Limb (tissue), 2 donors: ENCODE data around the gene FAAH.

Experiments
- DNase-seq, 2 donors: peaks; one replicate each; pipeline ENCODE4 v3.0.0-alpha.2; 2016; ENCODE audit errors: extremely low spot score in 2 of 2

Gene FAAH

DNA sequence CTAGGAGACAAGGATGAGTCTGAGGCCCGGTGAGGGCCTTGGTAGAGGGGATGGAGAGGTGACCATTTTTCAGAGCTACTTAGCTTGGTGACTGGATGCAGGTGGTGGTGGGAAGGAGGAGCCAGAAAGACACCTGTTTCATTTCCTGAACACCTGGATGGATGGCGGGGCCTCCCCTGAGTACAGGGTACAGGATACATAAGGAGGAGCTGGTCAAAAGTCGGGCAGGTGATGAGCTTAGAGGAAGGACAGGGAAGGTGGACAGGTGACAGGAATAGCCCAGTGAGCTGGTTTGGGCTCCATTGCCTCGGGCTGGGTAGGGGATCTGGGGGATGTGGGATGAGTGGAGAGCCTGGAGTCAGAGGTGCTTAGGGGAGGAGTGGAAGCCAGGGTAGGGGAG lies 6.3 kb downstream of the FAAH start:
- no peak for DNase-seq

DNA sequence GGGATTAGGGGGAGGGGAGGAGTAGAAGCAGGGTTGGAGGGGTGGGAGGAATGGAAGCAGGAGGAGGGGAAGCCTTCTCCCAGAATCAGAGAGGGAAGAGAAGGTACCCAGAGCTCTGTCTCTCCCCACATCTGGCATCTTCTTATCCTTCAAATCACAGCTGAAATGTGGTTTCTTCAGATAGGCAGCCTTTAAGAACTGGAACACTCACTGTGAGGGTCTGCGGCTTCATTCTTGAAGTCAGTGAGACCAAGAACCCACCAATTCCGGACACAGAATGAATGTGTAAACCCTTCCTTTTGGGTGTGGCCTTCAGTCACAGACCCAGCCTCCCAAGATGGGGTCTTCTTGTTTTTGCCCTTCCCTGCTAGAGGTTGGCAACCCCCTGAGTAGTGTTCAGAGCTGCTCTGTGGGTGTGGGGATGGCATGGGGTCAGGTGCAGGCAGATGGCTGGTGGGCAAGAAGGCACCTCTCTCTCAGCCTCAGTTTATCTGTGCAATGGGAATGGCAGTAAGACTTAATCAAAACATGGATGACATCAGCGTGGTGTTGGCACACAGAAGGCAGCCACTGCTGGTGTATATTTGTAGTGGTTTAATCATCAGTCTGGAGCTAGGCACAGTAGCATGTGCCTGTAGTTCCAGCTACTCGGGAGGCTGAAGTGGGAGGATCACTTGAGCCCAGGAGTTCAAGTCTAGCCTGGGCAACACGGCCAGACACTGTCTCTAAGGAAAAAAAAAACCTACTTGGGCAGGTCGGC lies 7.2 kb downstream of the FAAH start:
- no peak for DNase-seq

DNA sequence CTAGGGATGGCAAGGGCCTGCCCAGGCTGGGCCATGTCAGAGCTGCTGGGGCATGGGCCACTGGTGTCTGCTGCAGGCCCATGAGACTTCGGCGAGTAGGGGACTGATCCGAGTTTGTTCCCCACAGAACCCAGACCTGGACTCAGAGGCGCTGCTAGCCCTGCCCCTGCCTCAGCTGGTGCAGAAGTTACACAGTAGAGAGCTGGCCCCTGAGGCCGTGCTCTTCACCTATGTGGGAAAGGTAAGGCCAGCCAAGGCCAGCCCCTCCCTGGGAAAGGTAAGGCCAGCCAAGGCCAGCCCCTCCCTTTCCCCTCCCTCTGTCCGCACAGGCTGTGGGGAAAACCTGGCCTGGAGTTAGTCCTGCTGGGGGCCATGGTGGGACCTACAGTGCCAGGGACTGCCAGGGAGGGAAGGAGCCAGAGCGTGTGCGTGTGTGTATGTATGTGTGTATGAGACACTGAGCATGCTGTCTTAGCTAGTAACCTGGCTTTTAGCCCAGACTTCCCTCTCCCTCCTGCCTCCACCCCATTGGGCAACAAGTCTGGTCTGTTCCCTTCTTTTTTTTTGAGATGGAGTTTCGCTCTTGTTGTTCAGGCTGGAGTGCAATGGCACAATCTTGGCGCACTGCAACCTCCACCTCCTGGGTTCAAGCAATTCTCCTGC lies 8.0 kb downstream of the FAAH start:
- peak; percentile 75 to 84 for DNase-seq

- DNase-seq: no peak
These were observed 9.8 kb downstream of the FAAH start for GRCh38 chr1:46403916-46404315.

GRCh38 chr1:46404482-46405196 lies 10.5 kb downstream of the FAAH start:
- no peak for DNase-seq

GRCh38 chr1:46405197-46405555 lies 11.1 kb downstream of the FAAH start:
- DNase-seq: no peak

DNA sequence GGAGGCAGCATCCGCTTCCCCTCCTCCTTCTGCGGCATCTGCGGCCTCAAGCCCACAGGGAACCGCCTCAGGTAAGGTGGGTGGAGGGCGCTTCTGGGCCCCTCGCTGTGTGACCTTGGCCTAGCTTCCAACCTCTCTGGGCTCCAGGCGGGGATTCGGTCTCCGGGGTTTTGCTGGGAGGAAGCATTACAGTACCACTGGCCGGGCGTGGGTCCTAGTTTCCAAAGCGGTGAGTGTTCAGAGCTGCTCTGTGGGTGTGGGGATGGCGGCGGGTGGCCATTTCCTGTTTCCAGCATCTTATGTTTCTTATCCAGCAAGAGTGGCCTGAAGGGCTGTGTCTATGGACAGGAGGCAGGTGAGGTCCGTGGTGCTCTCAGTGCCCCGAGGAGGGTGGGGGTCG lies 11.6 kb downstream of the FAAH start:
- DNase-seq: no peak

DNA sequence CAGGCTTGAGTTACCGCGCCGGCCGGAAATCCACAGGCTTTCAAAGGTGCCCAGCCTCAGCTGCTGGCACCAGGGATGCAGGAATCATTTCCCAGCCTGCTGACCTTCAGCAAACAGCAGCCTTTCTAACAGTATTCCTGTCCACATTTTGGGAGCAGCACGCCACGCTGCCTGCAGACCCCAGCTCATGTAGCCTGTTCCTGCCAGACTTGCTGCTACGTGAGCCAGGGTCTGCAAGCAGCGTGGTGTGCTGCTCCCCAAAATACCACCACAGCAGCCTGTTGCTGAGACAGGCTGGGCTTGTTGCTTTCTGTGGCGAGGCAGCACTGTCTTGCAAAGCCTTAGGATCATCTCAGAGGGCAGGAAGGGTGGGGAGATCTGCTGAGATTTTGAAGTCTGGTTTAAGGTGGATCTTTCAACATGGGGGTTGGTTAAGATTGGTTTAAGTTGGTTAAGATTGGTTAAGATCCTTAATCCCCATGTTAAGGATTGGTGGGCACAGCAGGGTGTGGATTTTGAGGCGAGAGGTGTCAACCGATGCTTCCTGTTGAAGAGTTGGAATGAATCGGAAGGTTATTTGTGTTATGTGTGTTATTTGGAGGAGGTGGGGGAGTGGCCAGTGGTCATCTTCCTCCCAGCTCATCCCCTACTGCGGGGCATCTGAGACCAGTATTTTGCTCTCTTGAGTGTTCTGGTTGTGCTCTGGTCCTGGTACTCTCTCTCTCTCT lies 12.9 kb downstream of the FAAH start:
- DNase-seq: peak; percentile 26 to 63

- DNase-seq: no peak
These were observed 13.5 kb downstream of the FAAH start for GRCh38 chr1:46407636-46408035.

DNA sequence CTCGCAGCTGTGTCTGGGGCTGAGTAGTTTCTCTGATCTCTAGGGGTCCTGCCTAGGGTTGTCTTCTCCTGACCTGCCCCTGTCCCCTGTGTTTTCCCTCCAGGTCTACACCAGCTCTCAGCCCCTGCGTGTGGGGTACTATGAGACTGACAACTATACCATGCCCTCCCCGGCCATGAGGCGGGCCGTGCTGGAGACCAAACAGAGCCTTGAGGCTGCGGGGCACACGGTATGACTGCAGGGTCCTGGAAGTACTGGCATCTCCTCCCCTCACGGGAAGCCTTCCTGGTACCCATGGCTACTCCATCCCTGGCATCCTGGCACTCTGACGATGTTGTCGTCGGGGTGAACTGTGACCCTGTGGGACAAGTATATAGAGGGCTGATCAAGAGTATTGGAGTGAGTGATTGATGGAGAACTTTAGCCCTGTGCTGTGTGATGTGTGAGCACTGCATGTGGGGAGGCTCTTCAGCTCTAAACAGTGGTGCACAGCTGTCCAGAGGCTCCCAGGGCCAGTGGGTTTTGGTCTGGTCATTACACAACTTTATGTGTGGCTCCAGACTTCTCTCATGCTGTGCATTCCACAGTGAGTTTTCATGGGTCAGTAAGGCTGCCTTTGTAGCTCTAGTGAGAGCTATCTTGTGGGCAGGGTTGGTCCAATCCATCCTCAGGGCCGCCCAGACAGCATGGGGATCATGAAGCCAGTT lies 14.4 kb downstream of the FAAH start:
- no peak for DNase-seq

DNA sequence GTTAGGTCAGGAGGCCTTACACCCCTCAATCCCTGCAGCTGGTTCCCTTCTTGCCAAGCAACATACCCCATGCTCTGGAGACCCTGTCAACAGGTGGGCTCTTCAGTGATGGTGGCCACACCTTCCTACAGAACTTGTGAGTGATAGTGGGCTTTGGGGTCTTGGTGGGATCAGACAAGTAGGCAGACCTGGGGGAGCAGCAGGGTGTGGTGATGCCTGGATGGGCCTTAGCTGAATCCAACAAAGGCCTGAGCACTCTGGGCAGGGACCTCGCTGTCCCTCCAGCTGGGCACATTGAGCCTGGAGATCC lies 14.9 kb downstream of the FAAH start:
- no peak for DNase-seq

DNA sequence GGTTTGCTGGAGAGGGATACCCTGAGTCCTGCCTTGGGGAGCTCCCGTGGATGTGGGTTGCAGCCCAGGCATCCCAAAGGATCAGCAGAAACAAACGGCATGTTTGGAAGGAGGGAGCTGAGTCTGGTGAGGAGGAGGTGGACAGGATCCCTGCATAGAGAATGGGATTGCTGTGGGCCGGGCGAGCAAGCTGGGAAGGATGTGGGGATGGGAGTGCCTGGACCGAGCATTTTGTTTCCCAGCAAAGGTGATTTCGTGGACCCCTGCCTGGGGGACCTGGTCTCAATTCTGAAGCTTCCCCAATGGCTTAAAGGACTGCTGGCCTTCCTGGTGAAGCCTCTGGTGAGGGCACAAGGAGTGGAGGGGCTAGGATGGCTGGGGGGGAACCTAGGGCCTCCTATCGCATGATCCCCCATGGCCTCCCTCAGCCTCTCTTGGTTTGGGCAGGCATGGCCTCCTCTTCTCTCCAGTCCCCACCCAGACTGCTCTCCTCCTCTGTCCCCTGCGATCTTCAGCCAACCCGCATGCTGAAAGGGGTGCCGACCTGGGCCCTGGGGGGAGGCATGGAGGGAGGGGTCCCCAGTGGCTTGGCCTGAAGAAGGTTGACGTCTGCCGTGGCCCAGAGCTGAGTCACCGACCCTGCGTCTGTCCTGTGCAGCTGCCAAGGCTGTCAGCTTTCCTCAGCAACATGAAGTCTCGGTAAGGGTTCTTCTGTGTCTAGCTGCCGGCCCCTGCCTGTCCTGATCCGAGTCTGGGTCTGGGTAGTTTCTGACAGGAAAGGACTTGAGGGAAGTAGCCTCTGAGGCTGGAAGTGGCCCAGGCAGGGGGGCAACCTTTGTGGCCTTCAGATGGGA lies 16.3 kb downstream of the FAAH start:
- no peak for DNase-seq

DNA sequence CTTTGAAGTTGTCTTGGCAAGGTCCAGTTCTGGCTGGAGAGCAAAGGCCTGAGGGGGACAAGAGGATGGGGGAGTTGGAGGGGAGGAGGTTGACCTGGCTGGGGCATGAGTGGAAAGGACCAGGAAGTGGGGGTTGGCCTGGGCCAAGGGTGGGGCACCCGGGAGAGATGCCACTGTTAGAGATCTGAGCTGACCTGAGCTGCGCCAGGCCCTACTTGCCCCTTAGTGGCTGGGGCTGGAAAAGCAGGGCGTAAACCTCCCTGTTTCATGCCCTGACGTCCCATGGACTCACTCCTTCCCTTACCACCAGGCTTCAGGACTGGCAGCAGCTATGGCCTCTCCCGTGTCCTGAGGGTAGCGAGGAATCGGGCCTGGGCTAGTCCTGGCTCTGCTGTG lies 16.9 kb downstream of the FAAH start:
- DNase-seq: no peak

- DNase-seq: no peak
These were observed 17.7 kb downstream of the FAAH start for GRCh38 chr1:46411601-46412341.

DNA sequence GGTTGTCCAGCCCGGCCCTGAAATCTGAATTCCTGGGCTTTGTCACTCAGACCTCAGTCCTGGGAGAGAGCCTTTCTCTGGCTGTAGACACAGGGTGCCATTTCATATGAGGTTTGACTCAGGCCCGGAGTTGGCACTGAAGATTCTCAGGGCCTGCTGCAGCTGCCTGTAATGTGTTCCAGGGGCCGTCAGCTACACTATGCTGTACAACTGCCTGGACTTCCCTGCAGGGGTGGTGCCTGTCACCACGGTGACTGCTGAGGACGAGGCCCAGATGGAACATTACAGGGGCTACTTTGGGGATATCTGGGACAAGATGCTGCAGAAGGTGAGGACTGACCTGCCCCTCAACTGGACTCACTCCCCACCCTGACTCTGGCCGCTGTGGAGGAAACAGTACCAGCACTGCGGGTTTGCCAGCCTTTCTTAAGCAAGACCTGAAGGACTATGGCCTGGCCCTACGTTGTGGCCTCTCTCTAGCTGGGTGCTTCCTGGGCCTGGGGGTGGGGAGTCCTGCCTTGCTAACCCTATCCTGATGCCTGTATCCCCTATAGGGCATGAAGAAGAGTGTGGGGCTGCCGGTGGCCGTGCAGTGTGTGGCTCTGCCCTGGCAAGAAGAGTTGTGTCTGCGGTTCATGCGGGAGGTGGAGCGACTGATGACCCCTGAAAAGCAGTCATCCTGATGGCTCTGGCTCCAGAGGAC lies 18.9 kb downstream of the FAAH start:
- no peak for DNase-seq

DNA sequence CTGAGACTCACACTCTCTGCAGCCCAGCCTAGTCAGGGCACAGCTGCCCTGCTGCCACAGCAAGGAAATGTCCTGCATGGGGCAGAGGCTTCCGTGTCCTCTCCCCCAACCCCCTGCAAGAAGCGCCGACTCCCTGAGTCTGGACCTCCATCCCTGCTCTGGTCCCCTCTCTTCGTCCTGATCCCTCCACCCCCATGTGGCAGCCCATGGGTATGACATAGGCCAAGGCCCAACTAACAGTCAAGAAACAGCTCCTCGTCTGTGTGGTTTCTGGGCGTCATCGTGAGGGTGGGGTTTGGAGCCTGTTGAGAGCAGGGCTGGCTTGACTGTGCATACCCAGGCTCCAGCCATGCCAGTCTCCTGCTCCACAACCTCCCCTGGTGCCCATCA lies 19.5 kb downstream of the FAAH start:
- DNase-seq: no peak

DNA sequence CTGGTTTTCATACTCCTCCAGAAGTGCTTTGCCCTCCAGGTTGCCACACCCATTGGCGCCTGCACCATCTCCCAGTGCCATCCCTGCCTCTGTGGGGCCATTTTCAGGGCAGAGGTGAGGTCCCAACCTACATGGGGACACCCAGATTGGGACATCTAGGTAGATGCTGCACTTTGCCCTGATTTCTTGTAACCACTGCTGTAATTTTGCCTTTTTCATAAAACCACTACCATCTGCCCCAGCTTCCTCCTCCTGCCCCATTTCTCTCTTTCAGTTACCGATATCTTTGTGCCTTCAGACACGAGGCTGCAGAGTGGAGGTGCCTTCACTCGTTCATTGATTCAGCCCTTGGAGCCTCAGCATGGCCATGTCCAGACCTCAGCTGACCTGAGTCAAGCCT lies 21.4 kb downstream of the FAAH start:
- no peak for DNase-seq

DNA sequence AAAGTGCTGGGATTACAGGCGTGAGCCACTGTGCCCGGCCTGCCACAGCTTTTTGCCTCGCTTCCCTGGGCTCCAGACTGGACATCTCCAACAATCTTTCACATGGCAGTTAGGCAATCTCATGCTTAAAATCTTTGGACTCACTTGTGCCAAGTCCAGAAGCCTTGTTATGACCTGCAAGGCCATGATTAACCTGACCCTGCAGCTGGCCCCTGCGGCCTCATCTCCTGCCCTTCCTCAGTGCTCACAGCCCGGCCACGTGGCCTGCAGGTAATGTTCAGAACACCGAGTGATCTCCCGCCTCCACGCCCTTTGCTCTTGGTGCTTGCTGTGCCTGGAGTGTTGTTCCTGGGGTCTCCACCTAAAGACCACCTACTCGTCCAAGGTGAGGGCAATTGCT lies 24.9 kb downstream of the FAAH start:
- no peak for DNase-seq

DNA sequence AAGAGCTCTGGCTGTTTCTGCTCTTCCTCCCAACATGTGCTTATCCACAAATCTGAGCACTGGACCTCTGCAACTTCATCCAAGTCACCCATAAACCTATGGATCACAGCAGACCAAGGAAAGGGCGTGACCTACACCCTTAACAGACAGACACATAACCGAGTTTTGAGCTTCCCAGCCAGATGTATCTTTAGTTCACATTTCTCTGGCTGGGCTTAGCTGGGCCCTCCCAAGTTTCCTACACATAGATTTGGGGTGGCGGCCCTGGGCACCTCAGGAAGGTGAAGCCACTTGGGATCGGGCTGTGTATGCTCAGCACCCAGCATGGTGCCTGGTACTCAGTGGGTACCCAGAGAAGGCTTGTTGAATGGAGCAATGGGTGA lies 26.4 kb downstream of the FAAH start:
- DNase-seq: no peak
